ENCODE results near the gene RNF169. TPM values are rescaled to one million over a fixed set of nuclear protein-coding genes. Genes with fewer than 3 reads are reported as not detected.

Gene RNF169
- total and polyA plus RNA-seq, 2 of the 8 experiments (the other 6 are each of a cell fraction or from before 2014, with no cell fraction given) = 3.6 to 12.5 TPM

DNA sequence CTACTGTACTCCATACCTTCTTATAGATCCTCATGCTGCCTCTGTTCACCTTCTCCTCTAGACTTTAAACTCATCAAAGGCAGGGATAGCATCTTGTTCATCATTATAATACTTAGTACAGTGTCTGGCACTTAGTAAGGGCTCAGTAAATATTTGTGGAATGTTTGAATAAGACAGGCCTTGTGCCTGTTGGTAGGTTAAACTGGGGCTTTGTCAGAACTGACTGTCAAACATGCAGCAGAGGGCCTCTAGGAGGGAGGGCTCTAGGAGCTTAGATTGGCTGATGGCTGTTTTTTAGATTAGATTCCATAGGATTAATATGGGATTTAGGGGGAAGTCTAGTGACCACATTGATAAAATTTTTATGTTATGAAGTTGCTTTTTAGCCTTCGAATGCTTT lies 70.8 kb downstream of the RNF169 start (continued):
- TF ChIP-seq CHD7 (IDR thresholded peaks at IDR 0.05; ENCODE audit: insufficient replicate concordance, low read length) = no peak
- TF ChIP-seq SUZ12 (IDR thresholded peaks at IDR 0.05; ENCODE audit: low read length) = no peak
- TF ChIP-seq GTF2F1 (IDR thresholded peaks at IDR 0.05; ENCODE audit: borderline replicate concordance, low read depth, low read length) = no peak
- TF ChIP-seq CBX5 (IDR thresholded peaks at IDR 0.05; ENCODE audit: low read depth, low read length) = no peak
- no peak for TF ChIP-seq MAFK (IDR thresholded peaks at IDR 0.05; ENCODE audit: low read depth, low read length)
- no peak for TF ChIP-seq E2F6 (IDR thresholded peaks at IDR 0.05)
- TF ChIP-seq CHD2 (IDR thresholded peaks at IDR 0.05; ENCODE audit: low read length) = no peak

Data from H1 (cell line).